ENCODE measurements around the gene TGM5. TPM values are rescaled to one million over a fixed set of nuclear protein-coding genes. Genes with fewer than 3 reads are reported as not detected.

The TGM5 gene
- total and polyA plus RNA-seq, 8 donors: 1.5 TPM; not detected in 7

DNA sequence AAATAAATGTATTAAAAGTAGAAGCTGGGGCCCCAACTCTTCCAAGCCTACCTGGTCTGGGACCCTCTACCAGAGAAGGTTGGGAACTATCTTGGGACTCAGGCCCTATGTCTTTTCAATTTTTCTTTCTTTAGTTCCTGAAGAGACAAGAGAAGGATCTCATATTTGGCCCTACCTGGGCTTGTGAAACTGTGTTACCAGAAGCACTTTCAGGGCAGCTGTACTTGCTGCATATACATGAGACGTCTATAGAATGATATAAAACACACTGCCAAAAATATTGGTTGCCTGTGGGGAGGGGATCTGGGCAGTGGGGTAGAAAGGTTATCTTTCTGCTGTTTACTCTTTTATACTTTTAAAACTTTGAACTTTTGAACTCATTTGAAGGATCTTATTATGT, 45.3 kb downstream of the TGM5 start:
- DNase-seq: no peak
- Histone ChIP-seq H3K4me3 (no peak overlapping the region), H3K36me3 (no peaks in the 10 kb centered on the region), H3K4me1 (no peaks in the 10 kb centered on the region), H3K9me3 (no peaks in the 10 kb centered on the region), H3K27me3 (peaks cover 0 to 17% (median 0%) of the 10 kb centered on the region in 3 donors), H3K27ac (no peak overlapping the region)
- WGBS, 5 donors: 18 to 64% (median 38%) methylated on average over 1 of the region's 1 CpG
- TF ChIP-seq POLR2A (IDR thresholded peaks at IDR 0.05) (no peak), POLR2AphosphoS5 (IDR thresholded peaks at IDR 0.05) (no peak), EP300 (IDR thresholded peaks at IDR 0.05) (no peak)
- TF ChIP-seq, protein P1, sequence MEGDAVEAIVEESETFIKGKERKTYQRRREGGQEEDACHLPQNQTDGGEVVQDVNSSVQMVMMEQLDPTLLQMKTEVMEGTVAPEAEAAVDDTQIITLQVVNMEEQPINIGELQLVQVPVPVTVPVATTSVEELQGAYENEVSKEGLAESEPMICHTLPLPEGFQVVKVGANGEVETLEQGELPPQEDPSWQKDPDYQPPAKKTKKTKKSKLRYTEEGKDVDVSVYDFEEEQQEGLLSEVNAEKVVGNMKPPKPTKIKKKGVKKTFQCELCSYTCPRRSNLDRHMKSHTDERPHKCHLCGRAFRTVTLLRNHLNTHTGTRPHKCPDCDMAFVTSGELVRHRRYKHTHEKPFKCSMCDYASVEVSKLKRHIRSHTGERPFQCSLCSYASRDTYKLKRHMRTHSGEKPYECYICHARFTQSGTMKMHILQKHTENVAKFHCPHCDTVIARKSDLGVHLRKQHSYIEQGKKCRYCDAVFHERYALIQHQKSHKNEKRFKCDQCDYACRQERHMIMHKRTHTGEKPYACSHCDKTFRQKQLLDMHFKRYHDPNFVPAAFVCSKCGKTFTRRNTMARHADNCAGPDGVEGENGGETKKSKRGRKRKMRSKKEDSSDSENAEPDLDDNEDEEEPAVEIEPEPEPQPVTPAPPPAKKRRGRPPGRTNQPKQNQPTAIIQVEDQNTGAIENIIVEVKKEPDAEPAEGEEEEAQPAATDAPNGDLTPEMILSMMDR (IDR thresholded peaks at IDR 0.05): no peak
- intact Hi-C loops (cut with DNase I; ENCODE audit: low total_unique reads): no loop called here

DNA sequence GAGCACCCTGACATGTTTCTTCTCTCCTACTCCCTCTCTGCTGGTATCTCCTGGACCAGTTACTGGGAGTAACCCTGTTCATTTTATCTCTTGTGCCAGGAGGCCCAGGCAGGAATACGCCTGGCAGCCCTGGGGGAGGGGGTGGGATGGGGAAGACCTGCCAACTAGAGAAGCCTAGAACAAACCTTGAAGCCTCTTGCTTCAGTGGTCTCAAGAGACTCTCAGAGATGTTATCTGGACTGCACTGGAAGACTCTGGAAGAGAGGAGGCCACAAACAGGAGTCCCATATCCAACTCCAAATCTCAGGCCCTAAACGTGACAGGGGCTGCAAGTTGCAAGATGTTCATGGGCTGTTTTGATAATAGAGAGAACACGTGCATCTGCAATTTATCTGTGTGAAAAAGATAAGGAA, 45.7 kb downstream of the TGM5 start, which contains the start of gene EPB42:
Gene EPB42 (minus strand): TSS at position 28 of the 413 bp plus-strand sequence. CDS start 193 bp downstream, outside the sequence.
- Histone ChIP-seq H3K9me3 (no peaks in the 10 kb centered on the region), H3K36me3 (no peaks in the 10 kb centered on the region), H3K27me3 (peaks cover 0 to 15% (median 0%) of the 10 kb centered on the region in 3 donors), H3K27ac (no peak within 1 kb of the TSS), H3K4me1 (no peaks in the 10 kb centered on the region), H3K4me3 (no peak within 1 kb of the TSS)
- 34 to 62% (median 56%) methylated on average over 3 of the region's 3 CpGs for WGBS, 5 donors
- intact Hi-C loops (cut with DNase I; ENCODE audit: low total_unique reads): no loop called here
- no peak for DNase-seq
- TF ChIP-seq EP300 (IDR thresholded peaks at IDR 0.05) (no peak), POLR2A (IDR thresholded peaks at IDR 0.05) (no peak), POLR2AphosphoS5 (IDR thresholded peaks at IDR 0.05) (no peak)
- TF ChIP-seq, protein P1 (IDR thresholded peaks at IDR 0.05): no peak

DNA sequence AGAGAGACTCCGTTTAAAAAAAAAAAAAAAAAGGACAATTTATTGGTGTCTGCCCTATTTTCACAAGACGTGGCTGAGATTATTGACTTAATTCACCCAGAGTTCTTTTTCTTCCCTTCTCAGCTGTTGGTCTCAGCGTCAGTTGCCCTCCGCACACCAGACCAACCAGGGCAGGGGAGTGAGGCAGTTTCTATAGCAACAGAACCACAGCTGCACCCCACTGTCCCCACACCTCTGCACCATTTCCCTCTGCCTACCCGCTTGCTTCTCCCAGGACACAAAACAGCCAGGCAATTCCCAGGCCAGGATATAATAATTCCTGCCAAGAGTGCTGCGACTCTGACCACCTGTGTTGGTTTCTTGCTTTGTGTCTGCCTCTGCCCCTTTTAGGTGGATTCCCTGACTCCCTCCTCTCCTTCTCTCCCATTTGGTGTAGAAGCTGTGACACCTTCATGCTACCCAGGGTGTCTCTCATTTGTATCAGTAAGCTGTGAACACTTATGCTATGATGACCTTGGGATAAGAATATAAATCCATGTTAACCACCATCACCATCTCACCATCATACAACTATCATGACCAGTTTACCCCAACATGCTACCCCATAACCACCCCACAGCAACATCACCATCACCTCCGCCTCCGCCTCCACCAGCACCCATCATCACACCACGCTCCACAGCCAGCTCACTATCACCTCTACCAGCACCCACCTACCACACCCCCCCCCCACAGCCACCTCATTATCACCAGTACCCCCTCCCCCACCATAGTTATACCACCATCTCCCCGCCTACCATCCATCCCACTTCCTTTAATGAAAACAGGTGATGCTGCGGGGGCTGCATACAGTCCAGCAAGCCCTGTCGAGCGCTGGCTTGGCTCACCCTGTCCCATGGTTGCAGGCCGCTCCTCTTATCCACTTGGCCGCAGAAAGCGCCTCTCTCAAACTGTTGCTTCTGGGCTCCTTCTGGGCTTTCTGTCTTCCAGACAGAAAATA, 46.5 kb downstream of the TGM5 start:
- intact Hi-C loops (cut with DNase I; ENCODE audit: low total_unique reads): no loop called here
- Histone ChIP-seq H3K27ac (no peak overlapping the region), H3K9me3 (no peaks in the 10 kb centered on the region), H3K4me1 (no peaks in the 10 kb centered on the region), H3K4me3 (no peak overlapping the region), H3K27me3 (peaks cover 0 to 15% (median 0%) of the 10 kb centered on the region in 3 donors), H3K36me3 (no peaks in the 10 kb centered on the region)
- TF ChIP-seq POLR2AphosphoS5 (IDR thresholded peaks at IDR 0.05) (no peak), POLR2A (IDR thresholded peaks at IDR 0.05) (no peak)
- TF ChIP-seq, protein P1 (IDR thresholded peaks at IDR 0.05): no peak
- 85 to 89% (median 88%) methylated on average over 16 of the region's 16 CpGs for WGBS, 5 donors
- no peak for DNase-seq

DNA sequence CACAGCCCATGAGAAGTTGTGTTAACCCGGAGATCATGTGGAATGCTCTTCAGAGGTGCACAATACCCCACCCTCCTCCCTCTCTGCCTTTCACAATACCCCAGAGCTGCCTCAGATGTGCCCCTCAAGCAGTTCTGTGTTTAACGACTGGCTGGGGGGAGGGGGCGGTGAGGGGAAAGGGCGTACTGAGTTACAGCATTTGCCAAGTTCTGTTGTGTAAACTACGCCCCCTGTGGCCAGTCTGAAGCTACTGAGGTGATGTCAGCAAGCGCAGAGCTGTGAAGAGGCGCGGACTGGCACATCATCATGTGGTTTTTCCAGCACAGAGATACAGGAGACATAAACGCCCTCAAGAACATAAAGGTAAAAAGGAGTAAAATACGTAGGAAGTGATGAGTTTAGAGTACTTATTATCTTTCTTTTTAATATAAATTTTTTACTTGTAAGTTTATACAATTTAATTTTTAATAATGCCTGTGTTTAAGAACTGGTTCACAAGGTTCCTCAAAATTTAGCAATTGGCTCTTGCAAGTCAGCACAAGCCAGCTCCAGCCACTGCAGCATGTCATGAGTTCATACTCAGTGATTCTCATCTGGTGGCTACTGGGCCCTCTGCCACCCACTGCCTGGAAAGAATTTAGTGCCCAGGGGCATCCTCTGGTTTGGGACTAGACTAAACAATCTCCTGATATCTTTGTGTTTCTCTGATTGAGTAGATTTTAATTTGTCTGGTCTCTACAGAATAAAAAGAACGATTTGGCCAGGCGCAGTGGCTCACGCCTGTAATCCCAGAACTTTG, 47.6 kb downstream of the TGM5 start:
- Histone ChIP-seq H3K27ac (no peak overlapping the region), H3K4me1 (no peaks in the 10 kb centered on the region), H3K4me3 (no peak overlapping the region), H3K36me3 (no peaks in the 10 kb centered on the region), H3K9me3 (no peaks in the 10 kb centered on the region), H3K27me3 (peaks cover 0 to 8% (median 0%) of the 10 kb centered on the region in 3 donors)
- 49 to 53% (median 49%) methylated on average over 12 to 13 of the region's 13 CpGs for WGBS, 5 donors
- intact Hi-C loops (cut with DNase I; ENCODE audit: low total_unique reads): no loop called here
- TF ChIP-seq POLR2AphosphoS5 (IDR thresholded peaks at IDR 0.05) (no peak), POLR2A (IDR thresholded peaks at IDR 0.05) (no peak), EP300 (IDR thresholded peaks at IDR 0.05) (no peak)
- TF ChIP-seq, protein P1 (IDR thresholded peaks at IDR 0.05): no peak
- peak in 1 of 2 donors; percentile 52 for DNase-seq

Data from stomach (tissue), 9 donors.